IMR-90 (cell line): ENCODE measurements around the gene GRM5. TPM values are rescaled to one million over a fixed set of nuclear protein-coding genes. Genes with fewer than 3 reads are reported as not detected.

Source experiments
- ATAC-seq: fragments of 200-7000 bp; cut with Tn5 transposase; 2 replicates; pipeline ENCODE4 v1.9.1; 2020; ENCODE audit warnings: low read depth, mild to moderate bottlenecking, moderate library complexity
- BruUV-seq: library from RNA; stranded (reverse); fragments of 400-500 nt; replicated peaks from 2 replicates; lab custom pipeline; 2021; lab: Mats Ljungman, UMichigan
- CTCF ChIA-PET: fragments of 300-600 bp; formaldehyde crosslinking; extraction: SDS; loops from one replicate; lab custom pipeline; 2021; ENCODE audit warnings: antibody characterized with exemption; lab: Yijun Ruan, JAX
- POLR2A ChIA-PET: fragments of 300-600 bp; sonication (Branson Sonifier 250); formaldehyde crosslinking; loops from one replicate; lab custom pipeline; 2022; ENCODE audit warnings: antibody characterized with exemption; ENCODE audit not compliant: unreplicated experiment; lab: Charles Lee
- DNase-seq: peaks from one replicate; pipeline ENCODE4 v3.0.0; 2013
- H2AFZ ChIP-seq: replicated peaks from 2 replicates; pipeline ENCODE3; 2013; ENCODE audit warnings: low read length, mild to moderate bottlenecking; ENCODE audit not compliant: poor library complexity
- H2AK5ac ChIP-seq: 2 replicates; pipeline ENCODE4 v1.6.1; 2013; ENCODE audit warnings: low read depth, low read length, inconsistent platforms
- H2AK9ac ChIP-seq: replicated peaks from 2 replicates; pipeline ENCODE3; 2013; ENCODE audit warnings: mild to moderate bottlenecking, low read depth, low read length, moderate library complexity; ENCODE audit not compliant: poor library complexity
- H2BK120ac ChIP-seq: 2 replicates; pipeline ENCODE4 v1.6.1; 2013; ENCODE audit warnings: low read depth, low read length, inconsistent platforms
- H2BK15ac ChIP-seq: 3 replicates; pipeline ENCODE4 v1.6.1; 2013; ENCODE audit warnings: low read depth, low read length, inconsistent platforms
- H2BK20ac ChIP-seq: 2 replicates; pipeline ENCODE4 v1.6.1; 2013; ENCODE audit warnings: low read depth, mild to moderate bottlenecking, inconsistent platforms, low read length, moderate library complexity
- H2BK5ac ChIP-seq: 2 replicates; pipeline ENCODE4 v1.6.1; 2013; ENCODE audit warnings: mild to moderate bottlenecking, low read depth, low read length, inconsistent platforms; ENCODE audit not compliant: poor library complexity, severe bottlenecking
- H3K14ac ChIP-seq: replicated peaks from 2 replicates; pipeline ENCODE4 v1.6.1; 2013; ENCODE audit warnings: low read depth, low read length, inconsistent platforms
- H3K18ac ChIP-seq: 2 replicates; pipeline ENCODE4 v1.6.1; 2013; ENCODE audit warnings: low read depth, low read length, control low read depth
- H3K23ac ChIP-seq: 2 replicates; pipeline ENCODE4 v1.6.1; 2013; ENCODE audit warnings: low read depth, low read length, inconsistent platforms
- H3K27ac ChIP-seq: 2 replicates; pipeline ENCODE4 v1.5.1; 2013; ENCODE audit warnings: mild to moderate bottlenecking, control low read depth, low read length; ENCODE audit not compliant: insufficient read depth
- H3K27me3 ChIP-seq: 2 replicates; pipeline ENCODE4 v1.6.1; 2013; ENCODE audit warnings: low read length; ENCODE audit not compliant: control insufficient read depth, insufficient read depth
- H3K36me3 ChIP-seq: 2 replicates; pipeline ENCODE4 v1.6.1; 2013; ENCODE audit warnings: low read length, mixed read lengths; ENCODE audit not compliant: control insufficient read depth, insufficient read depth
- H3K4ac ChIP-seq: 2 replicates; pipeline ENCODE4 v1.6.1; 2013; ENCODE audit warnings: low read depth, low read length, inconsistent platforms
- H3K4me1 ChIP-seq: 2 replicates; pipeline ENCODE4 v1.6.1; 2013; ENCODE audit warnings: low read length, mixed read lengths; ENCODE audit not compliant: control insufficient read depth, insufficient read depth
- H3K4me2 ChIP-seq: 2 replicates; pipeline ENCODE4 v1.6.1; 2013; ENCODE audit warnings: low read depth, mild to moderate bottlenecking, control low read depth, low read length, moderate library complexity
- H3K4me3 ChIP-seq: 2 replicates; pipeline ENCODE4 v1.5.1; 2013; ENCODE audit warnings: low read depth, mild to moderate bottlenecking, control low read depth, low read length, moderate library complexity; ENCODE audit not compliant: insufficient read depth
- H3K56ac ChIP-seq: 2 replicates; pipeline ENCODE4 v1.6.1; 2013; ENCODE audit warnings: low read length, inconsistent platforms; ENCODE audit not compliant: insufficient read depth; ENCODE audit errors: extremely low read depth
- H3K79me1 ChIP-seq, 2 experiments: 2 replicates each; pipeline ENCODE4 v1.6.1; 2013; ENCODE audit warnings: low read length in 2 of 2, inconsistent platforms in 1 of 2, low read depth in 1 of 2
- H3K9ac ChIP-seq: 2 replicates; pipeline ENCODE4 v1.6.1; 2013; ENCODE audit warnings: low read depth, low read length, control low read depth
- H3K9me1 ChIP-seq: 2 replicates; pipeline ENCODE4 v1.6.1; 2013; ENCODE audit warnings: low read length, inconsistent platforms; ENCODE audit not compliant: insufficient read depth
- H3K9me3 ChIP-seq: 2 replicates; pipeline ENCODE4 v1.6.1; 2013; ENCODE audit warnings: low read length; ENCODE audit not compliant: control insufficient read depth, insufficient read depth
- H4K20me1 ChIP-seq: 2 replicates; pipeline ENCODE4 v1.6.1; 2013; ENCODE audit warnings: low read length, inconsistent platforms; ENCODE audit not compliant: insufficient read depth
- H4K5ac ChIP-seq: 2 replicates; pipeline ENCODE4 v1.6.1; 2013; ENCODE audit warnings: mild to moderate bottlenecking, low read depth, low read length, control low read depth
- H4K8ac ChIP-seq, 2 experiments: 2 replicates each; pipeline ENCODE4 v1.6.1; 2013; ENCODE audit warnings: low read depth in 2 of 2, low read length in 2 of 2, control low read depth in 1 of 2, inconsistent platforms in 1 of 2
- H4K91ac ChIP-seq: 2 replicates; pipeline ENCODE4 v1.6.1; 2013; ENCODE audit warnings: low read depth, low read length, inconsistent platforms; ENCODE audit not compliant: insufficient read depth
- CTCF ChIP-seq: conservative IDR thresholded peaks from 2 replicates; pipeline ENCODE4 v1.5.1; 2012; ENCODE audit warnings: mild to moderate bottlenecking, low read depth, low read length, improper control_type of control experiment
- MAFK ChIP-seq: IDR thresholded peaks from 2 replicates; pipeline ENCODE4 v1.6.1; 2012; ENCODE audit warnings: low read depth, low read length, improper control_type of control experiment
- POLR2A ChIP-seq: IDR thresholded peaks from 2 replicates; pipeline ENCODE4 v1.6.1; 2012; ENCODE audit warnings: mild to moderate bottlenecking, low read depth, low read length
- SMC3 ChIP-seq: fragments of 150-350 bp; IDR thresholded peaks from 2 replicates; pipeline ENCODE4 v1.6.1; 2016; ENCODE audit warnings: low read depth, mild to moderate bottlenecking, antibody characterized with exemption, low read length, moderate library complexity
- WGBS, 2 experiments: methylation state at CpG; one replicate each; pipeline versions ENCODE4 v1.1.5 to v1.1.7; 2013; ENCODE audit warnings: missing lambda C conversion rate in 2 of 2; ENCODE audit not compliant: insufficient read length in 1 of 2; ENCODE audit errors: extremely low coverage in 2 of 2; 5-methylcytosine and 5-hydroxymethylcytosine counted together
- dilution Hi-C: fragments of 300-500 bp; cut with HindIII; formaldehyde crosslinking; loops from one replicate; pipeline ENCODE4 v1.14.3; 2018; ENCODE audit warnings: low sequenced_read_pairs; ENCODE audit not compliant: unreplicated experiment
- in situ Hi-C: fragments of 300-500 bp; cut with MboI; formaldehyde crosslinking; loops from 3 replicates; pipeline ENCODE4 v1.14.3; 2019; ENCODE audit warnings: low sequenced_read_pairs, inconsistent platforms, mixed read lengths
- intact Hi-C: fragments of 100-400 bp; cut with micrococcal nuclease; formaldehyde crosslinking; loops from 2 replicates; pipeline ENCODE4 v1.10.0; 2022
- polyA plus RNA-seq, 3 experiments: library from polyadenylated mRNA; depleted of rRNA; stranded (reverse); fragments of >200 nt; gene quantifications; 2 replicates each; pipeline ENCODE4 v1.2.3, GENCODE V29; 2012; ENCODE audit warnings: low replicate concordance in 1 of 3
- total RNA-seq: library from RNA; depleted of rRNA; stranded (reverse); fragments of >200 nt; gene quantifications from 2 replicates; pipeline ENCODE4 v1.2.3, GENCODE V29; 2012

Gene GRM5
- total and polyA plus RNA-seq, 2 of the 4 experiments (the other 2 are of a cell fraction), result under 0.01 TPM

- Histone ChIP-seq H2BK120ac (no peak overlapping the region), H3K4me3 (no peak overlapping the region), H3K4me2 (no peak overlapping the region), H2BK15ac (no peak overlapping the region), H4K8ac (no peak overlapping the region), H3K27ac (no peak overlapping the region), H3K18ac (no peak overlapping the region), H3K9ac (no peak overlapping the region), H2BK20ac (no peak overlapping the region), H3K23ac (no peak overlapping the region), H2BK5ac (no peak overlapping the region), H3K79me1 (no peaks in the 10 kb centered on the region), H3K9me1 (no peaks in the 10 kb centered on the region), H2AK5ac (no peak overlapping the region), H2AFZ (no peak overlapping the region), H3K27me3 (no peaks in the 10 kb centered on the region), H3K36me3 (no peaks in the 10 kb centered on the region), H4K91ac (no peak overlapping the region), H3K14ac (no peak overlapping the region), H3K9me3 (no peaks in the 10 kb centered on the region), H4K20me1 (no peaks in the 10 kb centered on the region), H4K5ac (no peak overlapping the region), H3K4ac (no peak overlapping the region), H2AK9ac (no peak overlapping the region), H3K4me1 (no peaks in the 10 kb centered on the region), H3K56ac (no peak overlapping the region)
- no TSS peak for BruUV-seq
- in situ Hi-C loops, result no loop called here
- no CpG with 5 or more reads among the region's 3 CpGs for WGBS, 2 experiments
- ChIA-PET POLR2A (no interaction called here), CTCF (no interaction called here)
- intact Hi-C loops, result no loop called here
- DNase-seq (no peak), ATAC-seq (no peak)
- TF ChIP-seq SMC3 (no peak), CTCF (no peak), POLR2A (no peak), MAFK (no peak)
- dilution Hi-C loops, result no loop called here
These were observed 409.5 kb downstream of the GRM5 start for GRCh38 chr11:88656283-88656682.
